Esophagus squamous epithelium (tissue), 5 donors: Measurements from ENCODE around the gene EYS. TPM values are rescaled to one million over a fixed set of nuclear protein-coding genes. Genes with fewer than 3 reads are reported as not detected.

Experiments
- DNase-seq: peaks from one replicate; lab custom pipeline; 2025; lab: John Stamatoyannopoulos, UW
- H3K27ac ChIP-seq, 4 donors: fragments of 200-600 bp; sonication (generic); one replicate each; pipeline ENCODE4 v1.5.1; 2016 to 2019; ENCODE audit warnings: mild to moderate bottlenecking in 1 of 4
- H3K27me3 ChIP-seq, 4 donors: fragments of 200-600 bp; sonication (generic); 1 replicate in 3 of 4; 2 replicates in 1 of 4; pipeline versions ENCODE4 v1.5.1 to v1.6.0; 2017 to 2021; ENCODE audit warnings: antibody characterized with exemption in 1 of 4
- H3K36me3 ChIP-seq, 3 donors: fragments of 200-600 bp; sonication (generic); one replicate each; pipeline ENCODE4 v1.5.1; 2016 to 2019
- H3K4me1 ChIP-seq, 3 donors: fragments of 200-600 bp; sonication (generic); one replicate each; pipeline ENCODE4 v1.5.1; 2017 to 2019
- H3K4me3 ChIP-seq, 4 donors: fragments of 200-600 bp; sonication (generic); 1 replicate in 3 of 4; 2 replicates in 1 of 4; pipeline ENCODE4 v1.5.1; 2016 to 2019; ENCODE audit warnings: mild to moderate bottlenecking in 2 of 4, moderate library complexity in 1 of 4
- H3K9me3 ChIP-seq, 3 donors: fragments of 200-600 bp; sonication (generic); one replicate each; pipeline ENCODE4 v1.5.1; 2016 to 2019
- CTCF ChIP-seq, 6 experiments: fragments of 450-650 bp in 4 of 6; fragments of 200-600 bp in 2 of 6; sonication (generic) in 2 of 6; IDR thresholded peaks; one replicate each; pipeline ENCODE4 v1.5.1; 2016 to 2019; ENCODE audit warnings: antibody characterized with exemption in 6 of 6, mild to moderate bottlenecking in 4 of 6, moderate library complexity in 4 of 6
- POLR2A ChIP-seq, 4 donors: fragments of 450-650 bp; IDR thresholded peaks; one replicate each; pipeline ENCODE4 v1.6.1; 2017; ENCODE audit warnings: antibody characterized with exemption in 4 of 4, mild to moderate bottlenecking in 4 of 4, moderate library complexity in 3 of 4
- WGBS, 2 donors: methylation state at CpG; one replicate each; pipeline ENCODE4 v1.1.5; 2018; 5-methylcytosine and 5-hydroxymethylcytosine counted together
- intact Hi-C: fragments of 100-400 bp; cut with DNase I; formaldehyde crosslinking; loops from one replicate; pipeline ENCODE4 v1.15.0; 2022
- total RNA-seq, 4 donors: library from RNA; depleted of rRNA; stranded (reverse); fragments of >200 nt; gene quantifications; one replicate each; pipeline ENCODE4 v1.1.0, GENCODE V29; 2016
- donor health status: DM: yes; HTN: yes; CAD: no.

Gene EYS
- total RNA-seq, 4 donors from 2014 or later = 0.87 TPM; not detected in 3

- no peaks in the 10 kb centered on the region for H3K36me3 ChIP-seq
- 64 to 66% methylated on average over 7 of the region's 7 CpGs for WGBS, 2 donors
- H3K9me3 ChIP-seq = no peaks in the 10 kb centered on the region
- no peak for DNase-seq
- TF ChIP-seq POLR2A (IDR thresholded peaks at IDR 0.05) (no peak), CTCF (IDR thresholded peaks at IDR 0.05) (no peak)
- no peak overlapping the region for H3K27ac ChIP-seq
- intact Hi-C loops = no loop called here
- no peaks in the 10 kb centered on the region for H3K27me3 ChIP-seq
- no peak overlapping the region for H3K4me3 ChIP-seq
- H3K4me1 ChIP-seq = no peaks in the 10 kb centered on the region
These were observed 751.6 kb downstream of the EYS start for GRCh38 chr6:64955435-64955848.

- Histone ChIP-seq H3K27ac (no peak overlapping the region), H3K27me3 (no peaks in the 10 kb centered on the region), H3K4me3 (no peak overlapping the region), H3K4me1 (no peaks in the 10 kb centered on the region), H3K9me3 (no peaks in the 10 kb centered on the region), H3K36me3 (no peaks in the 10 kb centered on the region)
- no peak for DNase-seq
- intact Hi-C loops = no loop called here
- 41 to 42% methylated on average over 2 of the region's 2 CpGs for WGBS, 2 donors
- TF ChIP-seq POLR2A (IDR thresholded peaks at IDR 0.05) (no peak), CTCF (IDR thresholded peaks at IDR 0.05) (no peak)
These were observed 757.8 kb downstream of the EYS start for GRCh38 chr6:64949257-64949656.

- Histone ChIP-seq H3K4me3 (no peak overlapping the region), H3K36me3 (no peaks in the 10 kb centered on the region), H3K9me3 (no peaks in the 10 kb centered on the region), H3K27ac (no peak overlapping the region), H3K27me3 (no peaks in the 10 kb centered on the region), H3K4me1 (no peaks in the 10 kb centered on the region)
- intact Hi-C loops = no loop called here
- no peak for DNase-seq
- TF ChIP-seq POLR2A (IDR thresholded peaks at IDR 0.05) (no peak), CTCF (IDR thresholded peaks at IDR 0.05) (no peak)
These were observed 758.8 kb downstream of the EYS start for GRCh38 chr6:64948261-64948660.

- Histone ChIP-seq H3K4me3 (no peak overlapping the region), H3K27ac (no peak overlapping the region), H3K27me3 (no peaks in the 10 kb centered on the region), H3K9me3 (no peaks in the 10 kb centered on the region), H3K36me3 (no peaks in the 10 kb centered on the region), H3K4me1 (no peaks in the 10 kb centered on the region)
- 87 to 93% methylated on average over 2 of the region's 2 CpGs for WGBS, 2 donors
- TF ChIP-seq POLR2A (IDR thresholded peaks at IDR 0.05) (no peak), CTCF (IDR thresholded peaks at IDR 0.05) (no peak)
- DNase-seq = no peak
- intact Hi-C loops = no loop called here
These were observed 761.6 kb downstream of the EYS start for GRCh38 chr6:64945450-64945849.

GRCh38 chr6:64932486-64932885 is 774.5 kb downstream of the EYS start:
- intact Hi-C loops = no loop called here
- H3K36me3 ChIP-seq = no peaks in the 10 kb centered on the region
- WGBS, 2 donors = 58 to 70% methylated on average over 1 of the region's 1 CpG
- no peak overlapping the region for H3K27ac ChIP-seq
- no peak for TF ChIP-seq CTCF (IDR thresholded peaks at IDR 0.05)
- TF ChIP-seq POLR2A (IDR thresholded peaks at IDR 0.05) = no peak
- no peak overlapping the region for H3K4me3 ChIP-seq
- DNase-seq = no peak
- H3K27me3 ChIP-seq = no peaks in the 10 kb centered on the region
- H3K9me3 ChIP-seq = no peaks in the 10 kb centered on the region
- no peaks in the 10 kb centered on the region for H3K4me1 ChIP-seq
